ENCODE data around the gene STX7.

Gene STX7

DNA sequence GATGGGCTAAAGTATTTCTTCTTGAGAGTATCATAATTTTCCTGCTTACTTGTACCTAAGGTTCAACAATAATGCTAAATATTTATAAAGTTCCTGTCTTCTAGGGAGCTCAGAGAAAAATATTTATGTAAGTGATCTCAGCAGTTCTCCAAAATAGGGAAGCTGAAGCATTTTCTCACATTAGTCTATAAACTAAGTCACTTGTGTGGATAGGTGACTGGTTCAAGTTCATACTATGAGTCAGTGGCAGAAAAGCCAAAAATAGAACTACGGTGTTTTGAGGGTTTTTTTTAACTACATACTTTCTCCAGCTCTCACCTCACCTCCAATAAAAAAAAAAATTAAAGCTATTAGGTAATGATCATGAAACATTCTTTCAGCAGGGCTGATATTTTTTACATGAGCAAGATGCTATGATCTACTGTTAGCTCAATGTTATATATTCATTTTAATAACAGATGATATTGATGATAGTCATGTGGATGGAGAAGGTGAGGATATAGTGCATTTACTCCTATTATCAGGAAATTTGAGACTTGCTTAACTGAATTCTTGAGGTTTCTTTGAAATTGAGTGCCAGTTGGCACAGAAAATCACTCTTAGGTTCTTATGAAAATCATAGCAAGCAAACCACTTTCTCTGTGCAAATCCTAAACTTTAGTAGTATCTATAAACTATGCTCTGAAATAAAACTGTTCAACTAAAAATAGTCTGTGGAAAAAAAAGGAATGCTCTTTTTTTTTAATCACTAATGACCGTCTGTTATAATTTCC lies 107.6 kb downstream of the STX7 start:
- peak; percentile 26 for DNase-seq

DNA sequence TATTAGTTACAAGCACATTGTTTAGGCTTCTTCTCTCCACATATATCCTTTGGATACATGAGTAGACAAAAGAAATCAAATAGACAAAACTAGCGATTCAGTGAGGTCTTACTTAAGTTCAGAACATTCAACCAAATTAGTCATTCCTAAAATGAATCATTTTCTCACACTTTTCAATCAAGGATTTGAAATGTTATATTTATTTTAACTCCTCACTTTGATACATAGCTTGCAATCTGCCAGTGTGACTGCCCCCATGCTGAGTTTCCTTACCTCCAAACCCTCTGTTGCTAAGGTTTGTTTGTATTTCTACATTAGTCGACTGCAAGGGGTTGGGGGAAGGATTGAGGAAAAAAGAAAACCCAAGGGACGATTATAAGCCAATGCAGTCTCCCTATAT lies 108.2 kb downstream of the STX7 start:
- peak; percentile 12 for DNase-seq

DNA sequence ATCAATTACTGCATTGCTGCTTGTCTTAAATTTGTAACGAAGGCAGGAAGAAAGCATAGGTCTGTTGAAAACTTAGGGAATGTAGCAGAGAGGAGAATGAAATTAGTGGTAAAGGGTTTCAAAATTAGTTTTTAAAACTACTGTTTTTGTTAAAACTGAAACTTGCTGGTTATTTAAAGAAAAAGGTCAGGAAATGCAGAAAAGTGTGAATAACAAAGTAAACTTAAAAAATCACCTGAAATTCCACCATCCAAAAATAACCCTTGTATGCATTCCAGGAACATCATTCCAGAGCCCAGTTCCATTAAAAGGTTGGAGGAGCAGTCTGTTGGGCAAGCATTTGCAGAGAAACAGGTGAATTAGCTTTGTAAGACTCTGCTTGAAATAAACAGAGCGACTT lies 108.6 kb downstream of the STX7 start:
- peak; percentile 12 for DNase-seq

DNA sequence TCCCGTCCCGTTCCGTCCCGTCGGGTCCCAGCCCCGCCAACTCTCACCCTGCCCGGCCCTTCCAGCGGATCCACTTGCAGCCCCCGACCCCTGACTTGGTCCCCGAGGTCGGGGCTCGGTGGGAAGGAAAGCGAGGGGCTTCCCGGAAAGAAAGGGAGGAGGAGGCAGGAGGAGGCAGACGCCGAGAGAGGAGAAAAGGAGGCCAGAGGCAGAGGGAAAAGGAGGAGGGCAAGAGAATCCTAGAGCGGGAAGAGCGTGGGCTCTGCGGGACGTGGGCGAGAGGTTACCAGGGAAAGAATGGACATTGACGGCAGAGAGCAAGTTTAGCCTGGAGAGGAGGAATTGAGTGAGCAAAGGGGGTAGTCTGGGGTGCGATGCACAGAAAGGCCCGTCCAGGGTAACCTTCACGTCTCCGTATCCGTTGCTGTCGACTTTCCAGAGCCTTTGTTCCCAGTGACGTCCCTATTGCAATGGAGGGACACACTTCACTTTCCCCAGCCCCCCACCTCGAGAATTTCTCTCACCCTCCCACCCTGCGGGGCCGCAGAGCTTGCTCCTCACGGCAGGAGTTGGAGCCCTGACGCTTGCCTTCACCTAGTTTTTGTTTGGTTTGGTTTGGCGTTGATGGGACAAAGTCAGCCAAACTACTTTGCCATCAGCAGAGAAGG lies 111.2 kb downstream of the STX7 start:
- DNase-seq, result no peak

DNA sequence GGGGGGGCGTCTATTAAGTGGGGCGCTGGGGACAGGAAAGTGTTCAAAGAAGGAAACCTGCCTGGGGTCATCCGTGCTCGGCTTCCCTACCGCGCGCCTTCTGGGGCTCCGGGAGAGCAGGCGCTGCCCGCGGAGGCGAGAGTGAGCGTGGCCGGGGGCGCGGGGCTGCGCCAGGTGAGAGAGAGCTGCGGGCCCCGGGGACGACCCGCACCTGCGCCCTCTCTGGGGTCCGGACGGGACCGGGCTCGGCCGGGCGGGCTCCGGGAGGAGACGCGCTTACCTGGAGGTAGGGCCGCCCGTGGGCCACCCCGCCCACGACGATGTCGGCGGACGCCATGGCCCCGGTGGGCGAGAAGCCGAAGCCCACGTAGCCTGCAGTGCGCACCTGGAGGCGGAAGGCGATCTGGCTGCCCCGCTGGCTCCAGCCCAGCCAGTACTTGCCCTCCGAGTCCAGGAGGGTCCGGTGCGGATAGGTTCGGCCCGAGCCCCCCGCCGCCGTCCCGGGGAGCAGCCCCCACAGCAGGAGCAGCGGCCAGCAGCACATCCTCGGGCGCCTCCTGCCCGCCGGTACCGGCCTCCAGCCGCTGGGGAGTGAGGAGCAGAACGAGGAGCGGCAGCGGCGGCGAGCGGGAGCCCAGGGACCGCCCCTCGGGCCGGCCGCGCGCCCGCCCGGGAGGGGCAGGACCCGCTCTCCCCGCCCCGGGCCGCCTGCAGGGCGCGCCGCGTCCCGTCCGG lies 111.9 kb downstream of the STX7 start, which contains the start of gene MOXD1:
Gene MOXD1 (minus strand): TSS at position 593 of the 735 bp plus-strand sequence. CDS start 49 bp downstream, at position 544.
- no peak for DNase-seq

DNA sequence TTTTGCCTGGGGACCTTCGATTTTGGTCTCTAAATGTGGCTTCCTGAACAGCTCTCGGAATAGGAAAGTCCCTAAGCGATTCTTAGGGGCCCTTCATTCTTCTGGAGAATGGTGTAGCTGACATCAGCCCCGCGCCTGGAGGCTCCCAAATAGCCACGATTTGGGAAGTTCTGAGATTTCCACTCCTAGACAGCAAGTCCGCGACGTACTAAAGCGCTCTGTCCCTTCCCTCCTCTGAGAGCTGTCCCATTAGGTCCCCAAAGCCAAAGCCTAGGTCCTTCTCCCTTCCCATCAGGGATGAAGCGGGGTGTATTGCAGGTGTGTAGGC lies 112.4 kb downstream of the STX7 start:
- no peak for DNase-seq

DNA sequence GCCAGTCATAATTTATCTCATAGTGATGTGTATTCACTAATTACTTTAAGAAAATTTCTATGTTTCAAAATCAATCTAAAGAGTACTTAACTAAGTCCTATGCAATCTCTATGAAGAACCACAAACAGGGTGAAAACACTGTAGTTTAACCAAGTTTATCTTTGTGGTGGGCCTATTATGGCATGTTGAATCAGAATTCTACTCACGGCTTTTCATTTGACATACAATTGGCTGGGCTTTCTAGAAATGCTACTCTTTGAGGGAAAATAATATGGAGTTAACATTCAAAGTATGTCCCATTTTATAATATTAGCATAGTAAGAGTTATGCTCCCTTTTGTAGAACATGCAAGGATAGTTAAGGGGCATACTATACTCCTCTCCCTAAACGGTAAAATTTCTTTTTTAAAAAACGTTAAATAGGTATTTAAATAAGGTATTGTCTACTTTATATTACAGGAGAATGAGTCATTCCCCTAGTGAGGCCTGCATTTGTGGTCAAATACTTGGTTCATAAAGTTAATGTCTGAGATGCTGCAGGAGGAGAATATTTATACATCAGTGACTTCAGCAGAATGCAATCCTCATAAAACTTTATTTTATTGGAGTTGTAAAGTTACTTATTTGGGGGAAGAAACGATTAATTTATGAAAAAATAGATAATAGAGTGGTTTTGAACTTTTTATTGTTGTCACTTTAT lies 113.4 kb downstream of the STX7 start:
- DNase-seq, result no peak

Data from activated CD4-positive, alpha-beta T cell treated with anti-CD3 and anti-CD28 coated beads, Interleukin-2, amount 50 U/mL, for 16 hours (primary cell).